Fibroblast of pulmonary artery (primary cell): ENCODE data around the gene ZNF692.

Source experiments
- DNase-seq: peaks from one replicate; pipeline ENCODE4 v3.0.0-alpha.2; 2010; ENCODE audit warnings: low read depth
- H3K4me3 ChIP-seq: replicated peaks from 2 replicates; pipeline ENCODE4 v1.5.1; 2011; ENCODE audit warnings: low read depth, mild to moderate bottlenecking, control low read depth, low read length, moderate library complexity
- TF ChIP-seq, protein P1 (sequence below): IDR thresholded peaks from 2 replicates; pipeline ENCODE4 v1.5.1; 2011; ENCODE audit warnings: mild to moderate bottlenecking, control low read depth, low read length, inconsistent platforms; ENCODE audit errors: missing control alignments

Gene ZNF692

DNA sequence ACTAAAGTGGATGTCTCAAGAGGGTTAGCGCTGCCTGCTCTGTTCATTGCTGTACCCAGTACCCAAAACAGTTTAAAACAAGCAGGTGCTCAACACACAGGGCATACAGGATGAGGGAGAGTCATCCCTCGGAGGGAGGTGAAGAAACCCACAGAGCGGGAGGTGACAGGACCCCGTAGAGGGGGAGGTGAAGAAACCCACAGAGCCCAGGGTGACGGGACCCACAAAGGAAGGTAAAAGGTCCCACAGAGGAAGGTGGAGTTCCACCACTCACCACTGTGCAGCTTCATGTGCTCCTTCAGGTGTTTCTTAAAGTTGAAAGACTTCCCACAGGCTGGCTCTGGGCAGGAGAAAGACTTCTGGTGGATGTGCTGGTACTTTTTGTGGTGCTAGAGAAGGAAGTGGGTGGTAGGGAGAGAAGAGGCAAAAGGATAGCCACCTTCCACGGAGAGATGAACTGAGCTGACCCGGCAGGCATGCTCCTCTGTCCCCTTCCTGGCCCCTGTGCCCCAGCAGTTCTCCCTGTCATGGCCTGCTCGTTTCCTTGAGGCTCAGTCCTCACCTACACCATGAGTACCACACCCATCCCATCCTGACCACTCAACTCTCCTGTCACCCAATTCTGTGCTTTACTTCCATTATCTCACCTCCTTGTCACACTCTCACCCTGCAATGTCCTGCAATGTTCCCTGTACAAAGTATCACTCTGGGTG, 5.1 kb downstream of the ZNF692 start:
- DNase-seq = no peak
- TF ChIP-seq, protein P1, sequence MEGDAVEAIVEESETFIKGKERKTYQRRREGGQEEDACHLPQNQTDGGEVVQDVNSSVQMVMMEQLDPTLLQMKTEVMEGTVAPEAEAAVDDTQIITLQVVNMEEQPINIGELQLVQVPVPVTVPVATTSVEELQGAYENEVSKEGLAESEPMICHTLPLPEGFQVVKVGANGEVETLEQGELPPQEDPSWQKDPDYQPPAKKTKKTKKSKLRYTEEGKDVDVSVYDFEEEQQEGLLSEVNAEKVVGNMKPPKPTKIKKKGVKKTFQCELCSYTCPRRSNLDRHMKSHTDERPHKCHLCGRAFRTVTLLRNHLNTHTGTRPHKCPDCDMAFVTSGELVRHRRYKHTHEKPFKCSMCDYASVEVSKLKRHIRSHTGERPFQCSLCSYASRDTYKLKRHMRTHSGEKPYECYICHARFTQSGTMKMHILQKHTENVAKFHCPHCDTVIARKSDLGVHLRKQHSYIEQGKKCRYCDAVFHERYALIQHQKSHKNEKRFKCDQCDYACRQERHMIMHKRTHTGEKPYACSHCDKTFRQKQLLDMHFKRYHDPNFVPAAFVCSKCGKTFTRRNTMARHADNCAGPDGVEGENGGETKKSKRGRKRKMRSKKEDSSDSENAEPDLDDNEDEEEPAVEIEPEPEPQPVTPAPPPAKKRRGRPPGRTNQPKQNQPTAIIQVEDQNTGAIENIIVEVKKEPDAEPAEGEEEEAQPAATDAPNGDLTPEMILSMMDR = no peak
- no peak overlapping the region for H3K4me3 ChIP-seq

DNA sequence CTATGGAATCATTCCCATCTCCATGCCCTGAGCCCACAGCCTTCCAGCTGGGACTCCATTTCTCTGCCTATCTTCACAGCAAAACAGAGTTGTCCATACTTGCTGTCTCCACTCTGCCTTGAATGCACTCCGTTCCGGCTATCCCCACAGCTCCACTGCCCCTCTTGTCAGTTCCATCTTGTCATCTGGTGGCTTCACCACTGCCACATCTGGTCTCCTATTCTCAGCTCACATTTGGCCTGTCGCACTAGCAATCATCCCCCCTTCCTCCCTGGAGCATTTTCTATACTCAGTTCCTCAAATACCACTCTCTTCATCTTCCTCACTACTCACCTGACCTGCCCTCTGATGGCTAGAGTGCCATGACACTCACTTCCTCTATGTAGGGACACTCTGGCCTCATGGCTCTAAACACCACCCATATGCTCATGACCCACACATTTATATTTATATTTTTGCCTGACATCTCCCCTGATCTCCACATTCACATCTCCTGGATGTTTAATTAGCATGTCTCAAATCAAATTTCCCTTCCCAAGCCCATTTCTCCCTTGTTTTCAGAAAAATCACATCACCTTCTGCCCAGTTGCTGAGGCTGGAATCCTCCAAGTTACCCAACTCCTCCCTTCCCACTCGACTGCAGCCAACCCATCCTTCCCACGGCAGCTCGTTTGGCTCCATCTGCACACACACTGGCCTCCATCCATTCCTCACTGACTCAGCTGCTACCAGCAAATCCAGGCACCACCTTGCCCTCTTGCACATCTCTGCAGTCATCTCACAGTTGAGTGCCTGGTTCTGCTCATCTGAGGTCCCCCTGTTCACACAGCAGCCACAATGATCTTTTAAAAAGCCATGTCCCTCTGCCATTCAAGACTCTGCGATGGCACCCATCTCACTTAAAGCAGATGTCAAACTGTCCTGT, 6.1 kb downstream of the ZNF692 start:
- no peak overlapping the region for H3K4me3 ChIP-seq
- TF ChIP-seq, protein P1 = no peak
- peak; percentile 42 for DNase-seq

DNA sequence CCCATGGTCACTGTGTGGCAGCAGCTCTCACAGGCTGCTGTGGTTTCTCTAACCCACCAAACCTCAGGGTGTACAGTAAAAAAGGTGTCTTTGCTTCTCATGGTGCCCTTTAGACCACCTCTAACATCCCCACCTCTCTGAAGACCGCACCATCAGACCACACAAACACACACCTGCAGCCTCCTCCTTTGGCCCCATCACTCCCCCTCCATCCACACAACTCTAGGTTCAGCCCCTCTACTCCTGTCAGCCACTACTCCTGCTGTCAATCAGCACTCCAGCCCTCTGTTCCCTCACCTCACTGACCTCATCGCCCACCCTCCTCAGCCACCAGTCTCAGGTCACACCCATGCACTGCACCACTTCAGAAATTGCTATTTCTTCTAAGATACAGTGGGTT, 7.5 kb downstream of the ZNF692 start:
- DNase-seq = no peak
- no peak overlapping the region for H3K4me3 ChIP-seq
- TF ChIP-seq, protein P1 = no peak

DNA sequence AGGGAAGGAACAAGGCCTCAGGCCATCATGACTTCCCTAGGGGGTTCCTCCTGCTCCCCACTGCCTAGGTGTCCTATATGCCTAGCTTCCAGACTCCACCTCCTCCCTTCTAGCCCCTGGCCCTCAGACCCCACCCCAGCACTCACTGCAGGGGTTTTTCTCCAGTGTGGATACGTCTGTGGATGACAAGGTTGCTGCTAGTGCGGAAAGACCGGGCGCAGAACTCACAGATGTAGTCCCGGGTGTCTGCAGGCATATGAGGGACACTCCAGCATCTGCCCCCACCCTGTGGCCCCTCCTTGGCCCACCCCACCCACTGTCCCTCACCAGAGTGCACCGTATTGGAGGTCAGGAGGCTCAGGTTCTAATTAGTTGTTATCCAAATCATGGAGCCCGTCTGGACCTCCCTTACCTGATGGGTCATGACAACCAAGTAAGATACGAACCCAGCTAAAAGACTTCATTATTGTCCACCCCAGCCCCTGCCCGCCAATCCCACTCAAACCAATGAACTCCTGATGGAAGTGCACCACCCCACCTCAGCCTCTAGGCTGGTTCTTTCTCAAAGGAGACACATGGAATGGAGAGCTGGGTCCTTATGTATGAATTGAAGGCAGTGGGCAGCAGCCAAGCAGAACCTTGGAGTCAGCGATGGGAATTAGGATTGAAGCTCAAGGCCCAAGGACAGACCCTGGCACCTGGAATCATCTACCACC, 8.2 kb downstream of the ZNF692 start:
- TF ChIP-seq, protein P1 = no peak
- DNase-seq = no peak
- no peak overlapping the region for H3K4me3 ChIP-seq

DNA sequence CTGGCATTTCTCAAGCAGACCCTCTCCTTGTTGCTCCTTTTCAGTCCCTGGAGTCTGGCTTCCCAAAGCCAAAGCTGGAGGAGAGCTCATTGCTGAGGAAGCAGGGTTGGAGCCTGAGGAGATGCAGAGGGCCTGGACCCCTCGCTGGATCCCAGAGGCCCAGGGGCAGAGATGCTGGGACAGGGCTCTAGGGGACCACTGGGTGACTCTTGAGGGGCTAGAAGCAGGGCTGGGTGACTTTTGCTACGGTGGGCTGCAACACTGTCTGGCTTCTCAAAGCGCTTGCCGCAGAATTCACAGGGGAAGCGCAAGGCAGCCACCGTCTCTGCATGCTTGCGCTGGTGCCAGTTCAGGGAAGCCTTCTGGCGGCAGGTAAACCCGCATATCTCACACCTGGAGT, 8.8 kb downstream of the ZNF692 start:
- DNase-seq = no peak
- TF ChIP-seq, protein P1 = no peak
- H3K4me3 ChIP-seq = no peak overlapping the region

DNA sequence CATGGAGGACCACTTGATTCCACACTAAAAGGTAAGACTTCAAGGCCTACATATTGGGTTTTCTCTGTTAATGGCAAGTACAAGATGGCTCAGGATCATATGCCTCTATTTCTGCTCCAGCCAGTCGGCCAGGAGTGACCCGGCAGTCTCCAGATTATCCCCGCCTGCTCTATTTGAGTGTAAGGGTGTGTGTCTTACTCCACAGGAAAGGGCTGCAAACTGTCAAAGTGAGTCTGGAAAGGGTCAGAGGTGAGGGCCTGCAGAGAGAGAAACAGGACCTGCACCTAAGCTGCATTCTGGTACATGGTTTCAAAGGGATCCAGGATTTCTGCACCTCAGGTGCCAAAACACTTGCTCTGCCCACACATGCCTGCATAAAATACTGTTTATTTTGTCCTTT, 9.2 kb downstream of the ZNF692 start:
- TF ChIP-seq, protein P1 = no peak
- no peak overlapping the region for H3K4me3 ChIP-seq
- no peak for DNase-seq
